ENCODE data around the gene SIGLEC7.

SIGLEC7 gene

DNA sequence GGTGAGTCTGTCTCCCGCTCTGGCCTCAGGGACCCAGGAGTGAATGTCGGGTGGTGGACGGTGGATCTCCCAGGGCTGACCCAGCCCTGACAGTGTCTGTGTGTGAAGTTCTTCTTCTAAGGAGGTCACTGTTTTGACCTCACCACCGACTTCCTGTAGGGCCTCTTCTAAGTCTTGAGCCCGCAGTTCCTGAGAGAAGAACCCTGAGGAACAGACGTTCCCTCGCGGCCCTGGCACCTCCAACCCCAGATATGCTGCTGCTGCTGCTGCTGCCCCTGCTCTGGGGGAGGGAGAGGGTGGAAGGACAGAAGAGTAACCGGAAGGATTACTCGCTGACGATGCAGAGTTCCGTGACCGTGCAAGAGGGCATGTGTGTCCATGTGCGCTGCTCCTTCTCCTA is at the start of gene SIGLEC7:
TSS of gene SIGLEC7 (plus strand) at position 183 of the 400 bp plus-strand sequence. CDS start at position 252, 69 bp downstream.
- no peak for DNase-seq

DNA sequence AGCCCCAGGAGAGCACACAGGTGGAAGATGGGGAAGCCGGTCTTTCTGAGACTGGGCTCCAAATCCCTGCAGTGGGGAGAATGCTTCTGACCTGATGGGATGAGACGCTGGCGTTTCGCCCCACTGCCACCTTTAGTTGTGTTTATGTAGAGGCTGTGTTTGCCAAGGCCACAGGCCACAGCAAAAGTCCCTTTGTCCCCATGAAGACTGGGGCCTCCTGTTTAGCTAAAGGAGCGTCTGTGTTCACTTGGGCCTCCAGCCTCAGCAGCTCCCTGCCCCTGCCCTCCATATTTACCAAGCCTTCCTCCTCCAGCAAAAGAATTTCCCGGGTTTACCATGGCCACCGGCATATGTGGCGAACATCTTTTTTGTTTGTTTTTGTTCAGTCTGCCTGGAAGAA is 49.0 kb upstream of the SIGLEC7 start:
- no peak for DNase-seq

DNA sequence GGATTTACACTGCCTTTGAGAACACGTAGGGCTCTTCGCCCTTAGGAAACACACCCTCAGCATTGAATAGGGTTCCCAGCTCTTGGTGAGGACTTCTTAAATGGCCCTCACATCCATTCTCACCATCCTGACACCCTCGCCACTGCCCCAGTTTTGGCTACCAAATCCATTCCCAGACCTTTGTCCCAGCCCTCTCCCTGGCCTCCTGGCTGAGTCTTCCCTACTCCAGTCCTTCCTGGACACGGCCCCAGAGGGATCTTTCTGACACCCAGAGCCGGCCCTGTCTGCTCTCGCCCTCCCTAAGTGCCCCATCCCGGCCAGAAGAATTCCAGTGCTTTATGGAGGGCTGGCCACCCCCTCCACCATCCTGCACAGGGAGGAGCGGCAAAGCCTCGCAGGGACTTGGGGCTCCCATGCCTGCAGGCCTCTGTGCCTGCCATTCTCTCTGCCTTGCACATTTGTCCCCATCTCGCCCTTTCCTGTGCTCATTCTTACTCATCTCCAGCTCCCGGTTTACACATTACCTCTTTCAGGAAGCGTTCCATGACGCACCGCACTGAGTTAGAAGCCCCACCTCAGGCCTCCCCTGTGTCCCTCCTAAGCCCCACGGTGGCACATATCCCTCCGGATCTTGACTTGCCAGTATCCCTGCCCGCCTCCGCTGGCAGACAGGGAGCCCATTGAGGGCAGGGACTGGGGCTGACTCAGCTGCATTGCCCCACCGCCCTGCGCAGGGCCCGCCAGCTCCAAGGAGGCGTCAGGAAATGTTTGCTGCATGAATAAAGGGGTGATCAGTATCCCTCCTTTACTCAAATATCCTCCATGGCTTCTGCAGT is 48.4 kb upstream of the SIGLEC7 start:
- DNase-seq: no peak

- no peak for DNase-seq
These were observed 47.3 kb upstream of the SIGLEC7 start for GRCh38 chr19:51094696-51095279.

DNA sequence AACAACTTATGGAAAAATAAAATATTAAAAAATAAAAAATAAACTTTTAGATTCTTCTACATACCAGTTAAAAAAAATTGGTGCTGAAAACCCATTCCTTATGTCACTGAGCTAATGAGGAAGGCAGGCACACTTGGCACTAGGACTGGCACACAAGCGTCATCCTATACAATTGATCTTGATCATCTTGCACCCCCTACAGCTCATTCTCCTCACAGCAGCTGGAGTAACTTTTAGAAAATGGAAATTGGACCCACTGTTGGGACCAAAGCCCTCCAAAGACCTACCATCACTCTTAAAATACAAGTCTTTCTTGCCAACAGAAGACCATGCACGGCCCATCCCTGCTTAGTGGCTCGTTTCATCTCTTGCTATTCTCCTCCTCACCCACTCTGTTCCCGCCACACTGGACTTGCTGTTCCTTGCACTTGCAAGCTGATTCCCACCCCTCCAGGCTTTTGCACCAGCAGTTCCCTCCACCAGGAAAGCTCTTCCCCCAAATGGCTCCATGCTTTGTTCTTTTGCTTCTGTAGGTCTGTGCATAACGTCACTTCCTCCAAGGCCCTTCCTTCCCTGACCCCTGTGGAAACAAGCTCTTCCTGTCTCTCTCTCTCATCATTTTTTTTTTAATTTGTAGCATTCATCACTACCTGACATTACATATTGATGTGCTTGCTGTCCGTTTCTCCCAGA is 45.5 kb upstream of the SIGLEC7 start:
- no peak for DNase-seq

DNA sequence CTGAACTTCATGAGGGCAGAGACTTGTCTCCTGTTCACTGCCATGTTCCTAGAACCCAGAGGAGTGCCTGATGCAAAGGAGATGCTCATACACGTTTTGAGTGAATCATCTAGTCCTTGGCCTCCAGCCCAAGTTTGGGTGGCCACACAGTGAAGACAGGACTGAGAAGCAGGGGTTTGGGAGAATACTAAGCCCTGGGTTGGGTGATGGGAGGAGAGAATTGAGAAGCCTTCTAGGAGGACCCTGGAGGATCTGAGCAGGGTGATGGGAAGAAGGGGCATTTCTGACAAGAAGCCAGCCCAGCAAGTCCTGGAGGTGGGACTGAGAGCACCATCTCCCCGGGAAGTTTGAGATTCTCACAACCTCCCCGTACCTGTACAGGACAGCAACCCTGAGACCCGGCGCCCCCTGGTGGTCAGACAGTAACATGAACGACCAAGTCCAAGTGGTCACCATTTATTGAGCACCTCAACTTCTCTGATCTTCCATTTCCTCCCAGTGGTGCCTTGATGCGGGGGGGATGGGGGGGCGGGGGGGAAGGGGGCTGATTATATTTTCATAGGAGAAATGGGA is 44.8 kb upstream of the SIGLEC7 start:
- DNase-seq: peak; percentile 77

DNA sequence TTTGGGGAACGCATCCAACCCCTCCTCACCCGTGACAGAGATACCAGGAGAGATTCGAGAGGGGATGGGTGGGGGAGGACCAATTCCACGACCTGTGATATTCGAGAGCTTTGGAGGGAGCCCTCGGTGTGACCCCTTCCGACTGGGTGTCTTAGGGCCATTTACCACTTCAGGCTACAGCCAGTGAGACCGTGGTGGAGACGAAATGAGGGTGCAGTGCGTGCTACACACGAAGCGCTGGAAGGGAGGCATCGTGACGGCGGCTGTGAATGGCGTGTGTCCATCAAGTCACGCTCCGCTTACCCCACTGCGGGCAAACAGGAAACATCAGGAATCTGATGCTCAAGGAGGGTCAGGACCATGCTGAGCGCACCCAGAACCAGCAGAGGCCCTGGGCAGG is 44.3 kb upstream of the SIGLEC7 start:
- no peak for DNase-seq

DNA sequence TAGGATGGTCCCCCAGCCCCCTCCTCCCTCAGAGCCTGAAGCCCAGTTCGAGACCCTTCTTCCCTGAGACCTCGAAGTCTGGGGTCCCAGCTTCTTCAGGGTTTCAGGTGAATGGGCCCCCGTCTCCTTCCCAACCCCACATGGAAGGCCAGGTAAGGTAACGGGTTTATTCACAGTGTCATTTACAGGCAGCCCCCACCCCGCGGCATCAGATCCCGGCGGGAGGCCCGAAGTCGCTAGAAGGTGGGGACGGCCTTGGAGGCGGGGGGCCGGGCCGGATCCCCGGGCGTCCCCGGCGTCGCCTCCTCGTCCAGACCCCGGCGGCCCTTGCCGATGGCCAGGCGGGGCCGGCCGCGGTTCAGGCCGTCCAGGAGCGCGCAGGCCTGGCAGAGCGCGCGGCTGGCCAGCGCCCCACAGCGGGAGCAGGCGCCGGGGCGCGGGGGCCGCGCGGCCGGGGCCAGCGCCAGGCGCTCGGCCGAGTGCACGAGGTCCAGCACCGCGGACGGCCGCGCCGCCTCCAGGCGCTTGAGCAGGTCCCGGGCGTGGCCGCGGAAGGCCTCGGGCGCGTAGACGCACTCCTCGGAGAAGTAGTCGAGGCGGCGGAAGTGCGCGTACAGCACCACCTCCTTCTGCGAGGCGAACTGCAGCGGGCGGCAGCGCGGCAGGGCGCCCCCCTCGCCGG is 43.6 kb upstream of the SIGLEC7 start:
- DNase-seq: peak; percentile 47

- DNase-seq: no peak
These were observed 43.1 kb upstream of the SIGLEC7 start for GRCh38 chr19:51099047-51099382.

DNA sequence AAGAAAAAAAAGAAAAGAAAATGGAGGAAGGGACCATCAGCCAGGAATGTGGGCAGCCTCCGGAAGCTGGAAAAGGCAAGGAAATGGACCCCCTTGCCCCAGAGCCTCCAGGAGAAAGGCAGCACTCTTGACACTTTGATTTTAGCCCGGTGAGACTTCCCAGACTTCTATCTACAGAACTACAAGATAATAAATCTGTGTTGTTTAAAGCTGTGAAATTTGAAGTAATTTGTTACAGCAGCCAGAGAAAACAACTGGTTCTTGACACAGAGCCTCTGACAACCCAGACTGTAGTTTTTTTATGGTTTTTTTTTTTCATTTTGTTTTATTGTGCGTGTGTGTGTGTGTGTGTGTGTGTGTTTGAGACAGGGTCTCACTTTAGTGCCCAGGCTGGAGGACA is 41.5 kb upstream of the SIGLEC7 start:
- no peak for DNase-seq

- DNase-seq: no peak
These were observed 40.8 kb upstream of the SIGLEC7 start for GRCh38 chr19:51101171-51101865.

DNA sequence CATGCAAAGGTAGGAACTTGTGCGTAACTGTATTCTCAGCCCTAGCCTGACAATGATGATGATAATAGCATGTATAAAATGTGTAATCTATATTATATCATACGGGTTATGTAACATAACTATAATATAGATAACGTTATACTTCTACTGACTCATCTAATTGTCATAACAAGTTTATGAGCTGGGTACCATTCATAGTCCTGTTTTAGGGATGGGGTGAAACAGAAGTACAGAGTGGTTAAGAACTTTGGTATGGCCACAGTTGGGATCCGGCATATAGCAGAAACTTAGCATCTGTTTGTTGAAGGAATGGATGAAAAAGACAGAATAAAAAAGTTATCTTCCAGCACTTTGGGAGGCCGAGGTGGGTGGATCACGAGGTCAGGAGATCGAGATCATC is 39.1 kb upstream of the SIGLEC7 start:
- no peak for DNase-seq

DNA sequence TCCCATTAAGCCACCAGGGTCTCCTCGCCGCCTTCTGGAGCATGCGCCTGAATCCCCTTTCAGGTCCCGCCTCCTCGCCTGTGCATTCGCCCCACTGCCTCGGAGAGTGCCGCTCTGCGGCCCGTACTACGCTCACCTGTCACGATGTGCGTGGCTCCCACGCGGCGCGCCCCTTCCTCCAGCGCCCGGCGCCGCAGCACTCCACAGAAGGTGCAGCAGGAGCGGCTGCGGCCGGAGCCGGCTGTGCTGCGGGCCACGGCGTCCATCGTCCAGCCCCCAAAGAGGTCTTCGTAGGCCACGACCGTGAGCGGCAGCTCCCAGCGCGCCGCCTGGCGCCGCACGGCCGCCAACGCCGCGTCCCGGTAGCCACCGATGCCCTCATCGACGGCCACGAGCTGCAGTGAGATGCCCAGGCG is 38.2 kb upstream of the SIGLEC7 start:
- no peak for DNase-seq

DNA sequence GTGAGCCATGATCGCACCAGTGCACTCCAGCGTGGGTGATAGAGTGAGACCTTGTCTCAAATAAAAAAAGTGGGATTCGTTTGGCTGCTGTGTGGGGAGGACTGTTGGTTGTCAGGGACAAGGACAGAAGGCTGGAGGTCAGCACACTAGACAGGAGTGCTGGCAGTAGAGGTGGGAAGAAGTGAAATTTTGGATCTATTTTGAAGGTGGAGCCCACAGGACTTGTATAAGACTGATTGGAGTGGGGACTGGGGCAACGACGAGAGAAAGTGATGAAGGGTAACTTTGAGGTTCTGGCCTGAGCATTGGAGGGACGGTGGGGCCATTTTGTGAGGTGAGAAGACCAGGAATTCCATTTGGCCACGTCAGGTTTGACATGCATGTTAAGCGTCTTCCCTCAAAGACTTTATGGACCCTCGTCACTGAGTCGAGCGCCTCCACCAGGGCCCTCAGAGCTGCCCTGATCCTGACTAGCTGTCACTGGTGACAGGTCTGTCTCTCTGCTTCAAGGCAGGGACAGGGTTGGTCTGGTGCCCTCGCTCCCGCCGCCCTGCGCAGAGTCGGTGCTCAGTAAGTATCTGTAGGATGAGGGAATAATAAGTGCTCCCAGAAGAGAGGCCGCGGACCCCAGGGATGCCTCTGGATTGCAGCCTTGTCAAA is 34.6 kb upstream of the SIGLEC7 start:
- peak; percentile 55 for DNase-seq

GRCh38 chr19:51108066-51108804 is 33.9 kb upstream of the SIGLEC7 start, which contains the start of gene CTU1:
Gene CTU1, minus strand, starts transcription at chr19:51108409. Its CDS starts 3,840 bp downstream, at chr19:51104569.
- peak; percentile 99 for DNase-seq

GRCh38 chr19:51108805-51109146 is 33.3 kb upstream of the SIGLEC7 start:
- no peak for DNase-seq

- no peak for DNase-seq
These were observed 31.5 kb upstream of the SIGLEC7 start for GRCh38 chr19:51110666-51110971.

GRCh38 chr19:51111606-51112005 is 30.5 kb upstream of the SIGLEC7 start:
- no peak for DNase-seq

DNA sequence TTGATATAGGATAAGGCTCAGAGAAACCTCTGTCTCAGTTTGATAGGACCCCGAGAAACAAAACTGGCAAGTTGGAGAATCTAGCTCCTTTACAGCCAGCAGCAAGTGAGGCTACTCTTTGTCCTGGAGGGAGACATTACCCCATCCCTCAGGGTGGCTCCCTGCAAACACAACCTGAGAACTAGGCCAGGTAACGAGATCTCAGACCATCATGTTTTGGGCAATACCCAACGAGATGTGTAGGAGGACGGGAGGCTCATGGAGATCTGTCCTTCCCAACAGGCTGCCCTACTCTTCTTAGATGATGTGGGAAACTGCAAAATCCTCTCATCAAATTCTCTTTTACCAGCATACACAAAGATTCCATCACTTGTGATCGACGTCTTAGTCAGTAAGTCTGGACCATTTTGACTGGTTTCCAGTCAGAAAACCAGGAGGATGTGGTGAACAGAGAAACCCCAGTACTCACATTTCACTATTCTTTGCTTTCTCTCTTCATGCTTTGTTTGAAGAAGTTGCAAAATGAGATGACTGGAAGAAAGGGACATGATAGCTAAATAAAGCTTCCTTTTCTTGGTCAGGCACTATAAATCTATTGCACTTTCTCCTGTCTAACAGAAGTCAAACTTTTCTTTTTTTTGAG is 27.9 kb upstream of the SIGLEC7 start:
- DNase-seq: no peak

DNA sequence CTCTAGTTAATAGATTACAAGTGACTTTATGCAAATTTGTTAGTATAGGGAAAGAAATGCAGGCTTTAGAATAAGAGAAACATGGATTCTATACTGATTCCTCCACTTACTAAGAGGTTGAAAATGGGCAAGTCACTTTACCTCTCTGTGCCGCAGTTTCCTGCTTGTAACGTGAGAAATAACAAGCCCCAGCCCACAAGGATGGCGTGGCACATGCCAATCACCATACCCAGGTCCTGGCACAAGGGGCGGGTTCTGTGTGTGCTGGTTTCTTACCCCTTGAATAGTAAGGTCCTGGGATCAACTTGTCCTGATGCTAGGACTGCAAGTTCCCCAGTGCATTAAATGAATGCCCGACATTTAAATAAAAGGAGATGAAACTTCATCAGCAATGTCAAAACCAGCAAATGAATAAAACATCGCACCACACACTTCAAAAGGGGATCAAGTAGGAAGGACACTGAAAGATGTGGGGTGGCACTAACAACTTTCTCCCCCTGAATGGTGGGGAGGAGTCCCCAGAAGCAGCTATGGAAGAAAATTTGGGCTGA is 25.3 kb upstream of the SIGLEC7 start:
- no peak for DNase-seq

DNA sequence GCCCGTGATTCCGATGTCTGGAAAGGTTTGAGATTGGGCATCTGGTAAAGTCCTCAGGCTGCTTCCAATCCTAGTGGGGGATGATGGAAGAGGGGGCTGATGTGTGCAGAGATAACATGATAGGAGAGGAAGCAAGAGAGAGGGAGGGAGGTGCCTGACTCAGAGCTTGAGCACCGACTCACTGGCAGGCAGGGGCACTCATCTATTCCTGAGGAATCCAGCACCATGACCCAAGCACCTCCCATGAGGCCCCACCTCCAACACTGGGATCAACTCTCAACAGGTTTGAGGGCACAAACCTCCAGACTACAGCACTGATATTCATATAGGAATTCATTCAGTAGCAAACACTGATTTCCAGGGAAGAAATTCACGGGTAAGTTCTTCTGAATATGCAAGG is 23.0 kb upstream of the SIGLEC7 start:
- DNase-seq: peak; percentile 23

All from fibroblast of skin of right biceps (primary cell).